PFSK-1 (cell line): ENCODE results near the gene FBXO31.

Experiments used
- FOXP2 ChIP-seq: optimal IDR thresholded peaks from 2 replicates; pipeline ENCODE3; 2011; ENCODE audit warnings: borderline replicate concordance, control low read depth, inconsistent platforms; ENCODE audit not compliant: insufficient read depth; ENCODE audit errors: extremely low read length, extremely low read depth
- POLR2AphosphoS5 ChIP-seq: IDR thresholded peaks from 2 replicates; pipeline ENCODE4 v1.6.1; 2012; ENCODE audit warnings: low read depth, mild to moderate bottlenecking, control low read depth, low read length, moderate library complexity
- SIN3A ChIP-seq: IDR thresholded peaks from 2 replicates; pipeline ENCODE4 v1.6.1; 2012; ENCODE audit warnings: mild to moderate bottlenecking, low read length, moderate library complexity, borderline replicate concordance; ENCODE audit not compliant: insufficient read depth
- TAF1 ChIP-seq: IDR thresholded peaks from 2 replicates; pipeline ENCODE4 v1.6.1; 2012; ENCODE audit warnings: low read length, control low read depth, borderline replicate concordance; ENCODE audit not compliant: insufficient read depth
- TF ChIP-seq, protein P1 (sequence below), 2 experiments: IDR thresholded peaks; 2 replicates each; pipeline versions ENCODE4 v1.6.1 to v1.8.0; 2011 to 2012; ENCODE audit warnings: low read depth in 2 of 2, low read length in 2 of 2, control low read depth in 1 of 2, inconsistent platforms in 1 of 2, mild to moderate bottlenecking in 1 of 2, moderate library complexity in 1 of 2; ENCODE audit not compliant: insufficient read depth in 1 of 2

DNA sequence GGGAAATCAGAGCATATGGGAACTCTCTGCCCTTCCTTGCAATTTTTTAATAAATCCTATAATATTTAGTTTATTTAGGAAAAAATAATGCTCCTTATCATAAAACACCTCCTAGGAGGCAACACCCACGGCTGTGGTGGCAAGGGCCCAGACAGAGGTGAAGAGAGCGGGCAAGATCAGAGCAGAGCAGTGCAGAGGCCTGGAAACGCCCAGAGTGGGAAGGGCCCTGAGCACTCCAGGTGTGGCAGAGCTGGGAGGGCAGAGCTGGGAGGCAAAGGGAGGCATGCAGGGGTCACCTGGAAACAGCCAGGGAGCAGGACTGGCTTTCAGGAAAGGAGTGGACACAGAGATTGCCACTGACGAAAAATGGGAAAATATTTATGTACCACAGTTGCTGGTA lies 17.3 kb downstream of the FBXO31 start:
- TF ChIP-seq POLR2AphosphoS5 (no peak), TAF1 (no peak), SIN3A (no peak), FOXP2 (no peak)
- TF ChIP-seq, protein P1, sequence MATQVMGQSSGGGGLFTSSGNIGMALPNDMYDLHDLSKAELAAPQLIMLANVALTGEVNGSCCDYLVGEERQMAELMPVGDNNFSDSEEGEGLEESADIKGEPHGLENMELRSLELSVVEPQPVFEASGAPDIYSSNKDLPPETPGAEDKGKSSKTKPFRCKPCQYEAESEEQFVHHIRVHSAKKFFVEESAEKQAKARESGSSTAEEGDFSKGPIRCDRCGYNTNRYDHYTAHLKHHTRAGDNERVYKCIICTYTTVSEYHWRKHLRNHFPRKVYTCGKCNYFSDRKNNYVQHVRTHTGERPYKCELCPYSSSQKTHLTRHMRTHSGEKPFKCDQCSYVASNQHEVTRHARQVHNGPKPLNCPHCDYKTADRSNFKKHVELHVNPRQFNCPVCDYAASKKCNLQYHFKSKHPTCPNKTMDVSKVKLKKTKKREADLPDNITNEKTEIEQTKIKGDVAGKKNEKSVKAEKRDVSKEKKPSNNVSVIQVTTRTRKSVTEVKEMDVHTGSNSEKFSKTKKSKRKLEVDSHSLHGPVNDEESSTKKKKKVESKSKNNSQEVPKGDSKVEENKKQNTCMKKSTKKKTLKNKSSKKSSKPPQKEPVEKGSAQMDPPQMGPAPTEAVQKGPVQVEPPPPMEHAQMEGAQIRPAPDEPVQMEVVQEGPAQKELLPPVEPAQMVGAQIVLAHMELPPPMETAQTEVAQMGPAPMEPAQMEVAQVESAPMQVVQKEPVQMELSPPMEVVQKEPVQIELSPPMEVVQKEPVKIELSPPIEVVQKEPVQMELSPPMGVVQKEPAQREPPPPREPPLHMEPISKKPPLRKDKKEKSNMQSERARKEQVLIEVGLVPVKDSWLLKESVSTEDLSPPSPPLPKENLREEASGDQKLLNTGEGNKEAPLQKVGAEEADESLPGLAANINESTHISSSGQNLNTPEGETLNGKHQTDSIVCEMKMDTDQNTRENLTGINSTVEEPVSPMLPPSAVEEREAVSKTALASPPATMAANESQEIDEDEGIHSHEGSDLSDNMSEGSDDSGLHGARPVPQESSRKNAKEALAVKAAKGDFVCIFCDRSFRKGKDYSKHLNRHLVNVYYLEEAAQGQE (IDR thresholded peaks at IDR 0.05; ENCODE audit: insufficient read depth in 1 of 2, low read depth in 2 of 2, low read length in 2 of 2): no peak
